GM10248 (cell line): ENCODE data around the gene PLIN1.

Experiments used
- CTCF ChIA-PET: fragments of 300-600 bp; sonication (Branson Sonifier 250); formaldehyde crosslinking; extraction: SDS; loops from one replicate; lab custom pipeline; 2021; ENCODE audit warnings: antibody characterized with exemption; lab: Yijun Ruan, JAX
- POLR2A ChIA-PET: fragments of 350-650 bp; sonication (Branson Sonifier 250); formaldehyde crosslinking; extraction: SDS; loops from one replicate; lab custom pipeline; 2020; ENCODE audit warnings: antibody characterized with exemption; lab: Yijun Ruan, JAX
- DNase-seq: peaks from one replicate; pipeline ENCODE4 v3.0.0; 2012; ENCODE audit errors: extremely low spot score
- TF ChIP-seq, protein P1 (sequence below): IDR thresholded peaks from 2 replicates; pipeline ENCODE4 v1.5.1; 2012; ENCODE audit warnings: mild to moderate bottlenecking, low read depth; ENCODE audit errors: extremely low read depth, missing control alignments, control extremely low read depth

The PLIN1 gene, protein sequence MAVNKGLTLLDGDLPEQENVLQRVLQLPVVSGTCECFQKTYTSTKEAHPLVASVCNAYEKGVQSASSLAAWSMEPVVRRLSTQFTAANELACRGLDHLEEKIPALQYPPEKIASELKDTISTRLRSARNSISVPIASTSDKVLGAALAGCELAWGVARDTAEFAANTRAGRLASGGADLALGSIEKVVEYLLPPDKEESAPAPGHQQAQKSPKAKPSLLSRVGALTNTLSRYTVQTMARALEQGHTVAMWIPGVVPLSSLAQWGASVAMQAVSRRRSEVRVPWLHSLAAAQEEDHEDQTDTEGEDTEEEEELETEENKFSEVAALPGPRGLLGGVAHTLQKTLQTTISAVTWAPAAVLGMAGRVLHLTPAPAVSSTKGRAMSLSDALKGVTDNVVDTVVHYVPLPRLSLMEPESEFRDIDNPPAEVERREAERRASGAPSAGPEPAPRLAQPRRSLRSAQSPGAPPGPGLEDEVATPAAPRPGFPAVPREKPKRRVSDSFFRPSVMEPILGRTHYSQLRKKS

GRCh38 chr15:89679212-89679611 is at the start of gene PLIN1:
Gene PLIN1, minus strand, starts transcription at chr15:89679367. Its CDS starts 1,878 bp downstream, at chr15:89677489.
- ChIA-PET CTCF (no interaction called here), POLR2A (no interaction called here)
- TF ChIP-seq, protein P1, sequence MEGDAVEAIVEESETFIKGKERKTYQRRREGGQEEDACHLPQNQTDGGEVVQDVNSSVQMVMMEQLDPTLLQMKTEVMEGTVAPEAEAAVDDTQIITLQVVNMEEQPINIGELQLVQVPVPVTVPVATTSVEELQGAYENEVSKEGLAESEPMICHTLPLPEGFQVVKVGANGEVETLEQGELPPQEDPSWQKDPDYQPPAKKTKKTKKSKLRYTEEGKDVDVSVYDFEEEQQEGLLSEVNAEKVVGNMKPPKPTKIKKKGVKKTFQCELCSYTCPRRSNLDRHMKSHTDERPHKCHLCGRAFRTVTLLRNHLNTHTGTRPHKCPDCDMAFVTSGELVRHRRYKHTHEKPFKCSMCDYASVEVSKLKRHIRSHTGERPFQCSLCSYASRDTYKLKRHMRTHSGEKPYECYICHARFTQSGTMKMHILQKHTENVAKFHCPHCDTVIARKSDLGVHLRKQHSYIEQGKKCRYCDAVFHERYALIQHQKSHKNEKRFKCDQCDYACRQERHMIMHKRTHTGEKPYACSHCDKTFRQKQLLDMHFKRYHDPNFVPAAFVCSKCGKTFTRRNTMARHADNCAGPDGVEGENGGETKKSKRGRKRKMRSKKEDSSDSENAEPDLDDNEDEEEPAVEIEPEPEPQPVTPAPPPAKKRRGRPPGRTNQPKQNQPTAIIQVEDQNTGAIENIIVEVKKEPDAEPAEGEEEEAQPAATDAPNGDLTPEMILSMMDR: no peak
- no peak for DNase-seq

- ChIA-PET CTCF (interaction anchor here (1.1 to 4.7 kb wide), 5 partner anchors 8 to 160 kb away, joined by 3 to 18 read pairs (median 4); no protein-coding TSS in a partner anchor), POLR2A (no interaction called here)
- TF ChIP-seq, protein P1: no peak
- DNase-seq: no peak
Measured at GRCh38 chr15:89728254-89728653, 49.1 kb upstream of the PLIN1 start.

GRCh38 chr15:89725064-89725463 is 45.9 kb upstream of the PLIN1 start:
- CTCF ChIA-PET: interaction anchor here (1.3 kb wide), 1 partner anchor 15 kb away, joined by 3 read pairs; no protein-coding TSS in a partner anchor
- TF ChIP-seq, protein P1: no peak
- POLR2A ChIA-PET: no interaction called here
- DNase-seq: no peak

DNA sequence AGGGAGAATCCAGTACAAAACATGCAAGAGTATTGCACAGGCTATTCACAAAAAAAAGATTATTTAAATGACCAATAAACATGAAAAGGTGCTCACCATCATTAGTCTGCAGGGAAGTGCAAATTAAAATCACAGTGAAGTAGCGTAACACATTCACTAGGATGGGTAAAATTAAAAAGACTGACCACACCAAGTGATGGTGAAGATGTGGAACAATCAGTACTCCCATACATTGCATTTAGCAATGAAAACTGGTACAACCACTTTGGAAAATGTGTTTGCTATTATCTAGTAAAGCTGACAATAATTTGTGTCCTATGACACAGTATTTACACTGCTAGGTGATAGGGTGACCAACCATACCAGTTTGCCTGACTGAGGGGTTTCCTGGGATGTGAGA is 45.5 kb upstream of the PLIN1 start:
- POLR2A ChIA-PET: no interaction called here
- CTCF ChIA-PET: interaction anchor here (1.0 to 1.3 kb wide), 2 partner anchors 15 to 67 kb away, joined by 3 read pairs; no protein-coding TSS in a partner anchor

GRCh38 chr15:89723031-89723430 is 43.9 kb upstream of the PLIN1 start:
- DNase-seq: no peak
- TF ChIP-seq, protein P1: no peak
- ChIA-PET CTCF (interaction anchor here (1.1 to 1.5 kb wide), 2 partner anchors 17 to 38 kb away, joined by 3 to 6 read pairs; no protein-coding TSS in a partner anchor), POLR2A (no interaction called here)

More for the DNA sequence above, 45.5 kb upstream of the PLIN1 start:
- TF ChIP-seq, protein P1: no peak
- no peak for DNase-seq

DNA sequence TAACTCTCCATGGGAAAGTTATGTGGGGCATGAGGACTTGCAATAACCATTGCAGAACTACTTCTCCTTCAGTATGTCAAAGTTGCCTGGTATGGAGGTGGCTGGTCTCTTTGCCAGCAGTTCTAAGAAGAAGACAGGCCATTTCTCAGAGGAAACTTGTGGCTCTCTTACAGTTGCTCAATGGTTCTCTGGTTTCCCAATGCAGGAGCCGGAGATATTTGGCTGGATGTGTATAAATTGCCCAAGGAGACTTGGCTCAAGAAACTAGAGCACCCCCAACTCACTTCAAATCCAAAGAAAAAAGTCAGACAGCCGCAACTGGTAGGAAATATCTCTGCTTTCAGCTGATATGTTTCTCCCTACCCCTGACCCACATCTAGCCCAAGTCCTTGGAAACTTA is 35.6 kb upstream of the PLIN1 start:
- CTCF ChIA-PET: no interaction called here

More for the DNA sequence above, 35.6 kb upstream of the PLIN1 start:
- TF ChIP-seq, protein P1: no peak
- no peak for DNase-seq
- POLR2A ChIA-PET: no interaction called here
